ENCODE results near the gene SMPD4. TPM values are rescaled to one million over a fixed set of nuclear protein-coding genes. Genes with fewer than 3 reads are reported as not detected.
"Not testable (repeated sequence)": the region's sequence is repeated elsewhere in the genome, so short reads cannot be mapped to it uniquely, and the experiment has no call there.

The SMPD4 gene
- total and polyA plus RNA-seq, 9 of the 15 experiments (the other 6 are each of a cell fraction or from before 2014, with no cell fraction given) = 7.5 to 123 (median 35.7) TPM

- peak in 1 of 2 experiments; percentile 53; a peak in 2 of 4 replicates for TF ChIP-seq RAD21 (CRISPR knock-in tag; conservative IDR thresholded peaks at IDR 0.05 in 1 of 2, IDR thresholded peaks at IDR 0.05 in 1 of 2)
- peak in 1 of 2 experiments; percentile 60; a peak in 2 of 4 replicates for TF ChIP-seq MNT (conservative IDR thresholded peaks at IDR 0.05)
- 0 out of 2 replicates have a peak, but pooled peaks have one; percentile 17 for TF ChIP-seq MYC (IDR thresholded peaks at IDR 0.05; ENCODE audit: low read depth, low read length)
- TF ChIP-seq MYC (CRISPR knock-in tag; IDR thresholded peaks at IDR 0.05; ENCODE audit: borderline replicate concordance, low read depth) = not testable (repeated sequence)
Observed at GRCh38 chr2:130160838-130161705, 20.3 kb downstream of the SMPD4 start (continued).

- Histone ChIP-seq H3K79me2 (ENCODE audit: control insufficient read depth, insufficient read depth, low read length) (no peaks in the 10 kb centered on the region), H3K4me1 (replicated peaks in 1 of 2; ENCODE audit: control insufficient read depth in 2 of 2, insufficient read depth in 2 of 2, low read length in 2 of 2) (peaks cover 0 to 43% of the 10 kb centered on the region in 2 experiments; a peak in 3 of 5 replicates), H3K4me2 (ENCODE audit: insufficient read depth, low read length) (no peak overlapping the region), H3K36me3 (ENCODE audit: control insufficient read depth, insufficient read depth, low read length) (peaks cover 62% of the 10 kb centered on the region; the same call in 2 of the 3 replicates), H3K27me3 (ENCODE audit: control insufficient read depth in 2 of 2, insufficient read depth in 2 of 2, low read length in 2 of 2) (no peaks in the 10 kb centered on the region), H4K20me1 (replicated peaks; ENCODE audit: control insufficient read depth, insufficient read depth, low read length) (no peaks in the 10 kb centered on the region; the same call in 1 of the 2 replicates), H3K27ac (ENCODE audit: extremely low read depth, low read depth, low read length) (no peak overlapping the region), H3K9me3 (replicated peaks; ENCODE audit: control insufficient read depth, insufficient read depth, low read depth, low read length) (no peaks in the 10 kb centered on the region), H3K9ac (ENCODE audit: insufficient read depth in 1 of 2, low read depth in 2 of 2, low read length in 2 of 2) (no peak overlapping the region), H2AFZ (ENCODE audit: low read depth, low read length) (no peak overlapping the region), H3K9me1 (ENCODE audit: control insufficient read depth, insufficient read depth, low read length) (no peaks in the 10 kb centered on the region), H3K4me3 (no peak overlapping the region)
- DNase-seq (ENCODE audit: extremely low read depth in 1 of 4, low spot score in 3 of 4) (no peak), ATAC-seq (no peak), FAIRE-seq (no peak)
- intact Hi-C loops (cut with micrococcal nuclease) (no loop called here), in situ Hi-C loops (cut with MboI) (no loop called here)
- ChIA-PET POLR2A (no interaction called here), CTCF (ENCODE audit: low intra/inter-chr PET ratio) (no interaction called here)
- whole genome bisulfite sequencing (ENCODE audit: insufficient coverage, low coverage, missing lambda C conversion rate) = 93% methylated on average over 3 of the region's 6 CpGs
- BruUV-seq (replicated peaks) = TSS peak; percentile 18
- TF ChIP-seq POLR2G (IDR thresholded peaks at IDR 0.05; ENCODE audit: low read depth, low read length) = 0 out of 2 replicates have a peak, but pooled peaks have one; percentile 11
- peak; percentile 20; the same call in 1 of the 2 replicates for TF ChIP-seq POLR2A (conservative IDR thresholded peaks at IDR 0.05)
- TF ChIP-seq ZNF830 (CRISPR knock-in tag; IDR thresholded peaks at IDR 0.05) = no peak
- no peak for TF ChIP-seq RBM34 (IDR thresholded peaks at IDR 0.05; ENCODE audit: borderline replicate concordance, insufficient read depth, low read length)
Observed at GRCh38 chr2:130160131-130160530, 21.3 kb downstream of the SMPD4 start.

GRCh38 chr2:130159376-130159775 is 22.0 kb downstream of the SMPD4 start:
- H3K9me3 ChIP-seq (replicated peaks; ENCODE audit: control insufficient read depth, insufficient read depth, low read depth, low read length); ATAC-seq; in situ Hi-C loops (cut with MboI); H3K4me2 ChIP-seq (ENCODE audit: insufficient read depth, low read length); H3K27ac ChIP-seq (ENCODE audit: extremely low read depth, low read depth, low read length); H3K9me1 ChIP-seq (ENCODE audit: control insufficient read depth, insufficient read depth, low read length); FAIRE-seq; H3K79me2 ChIP-seq (ENCODE audit: control insufficient read depth, insufficient read depth, low read length); POLR2A ChIA-PET; CTCF ChIA-PET (ENCODE audit: low intra/inter-chr PET ratio); H2AFZ ChIP-seq (ENCODE audit: low read depth, low read length); H3K27me3 ChIP-seq (ENCODE audit: control insufficient read depth in 2 of 2, insufficient read depth in 2 of 2, low read length in 2 of 2); DNase-seq (ENCODE audit: extremely low read depth in 1 of 4, low spot score in 3 of 4); BruUV-seq (replicated peaks); intact Hi-C loops (cut with micrococcal nuclease); H3K9ac ChIP-seq (ENCODE audit: insufficient read depth in 1 of 2, low read depth in 2 of 2, low read length in 2 of 2); H4K20me1 ChIP-seq (replicated peaks; ENCODE audit: control insufficient read depth, insufficient read depth, low read length); H3K4me3 ChIP-seq: not testable (repeated sequence)
- WGBS (ENCODE audit: insufficient coverage, low coverage, missing lambda C conversion rate) = 90% methylated on average over 2 of the region's 4 CpGs
- Histone ChIP-seq H3K36me3 (ENCODE audit: control insufficient read depth, insufficient read depth, low read length) (peaks cover 62% of the 10 kb centered on the region; the same call in 2 of the 3 replicates), H3K4me1 (replicated peaks in 1 of 2; ENCODE audit: control insufficient read depth in 2 of 2, insufficient read depth in 2 of 2, low read length in 2 of 2) (peaks cover 0 to 43% of the 10 kb centered on the region in 2 experiments; a peak in 3 of 5 replicates)
